Upper lobe of left lung (tissue), 4 donors: ENCODE results near the gene FBXO9.

ENCODE experiments used
- POLR2A ChIP-seq, 4 donors: fragments of 450-650 bp; IDR thresholded peaks; one replicate each; pipeline ENCODE4 v1.5.1; 2016 to 2017; ENCODE audit warnings: antibody characterized with exemption in 4 of 4, mild to moderate bottlenecking in 2 of 4
- TF ChIP-seq, protein P1 (sequence below), 6 experiments: fragments of 450-650 bp in 4 of 6; fragments of 200-600 bp in 2 of 6; sonication (generic) in 2 of 6; IDR thresholded peaks; one replicate each; pipeline ENCODE4 v1.5.1; 2016 to 2019; ENCODE audit warnings: antibody characterized with exemption in 6 of 6

DNA sequence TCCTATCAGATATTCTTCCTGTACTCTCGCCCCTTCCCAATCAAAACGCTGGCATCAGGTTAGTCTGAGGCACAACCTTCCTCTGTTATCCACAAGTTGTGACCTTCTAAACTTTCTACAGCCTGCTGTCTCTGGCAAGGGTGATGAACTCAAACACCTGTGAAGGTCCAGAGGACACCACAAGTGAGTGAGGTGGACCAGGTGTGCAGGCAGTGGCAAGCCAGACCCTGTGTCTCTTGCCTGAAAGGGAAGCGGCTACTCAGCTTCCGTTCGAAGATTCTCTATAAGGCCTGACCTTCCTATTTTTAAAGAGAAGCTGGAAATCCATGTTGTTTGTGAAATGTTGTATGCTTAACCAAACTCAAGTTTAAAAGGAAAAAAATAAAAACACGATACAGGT lies 46.7 kb downstream of the FBXO9 start:
- TF ChIP-seq, protein P1, sequence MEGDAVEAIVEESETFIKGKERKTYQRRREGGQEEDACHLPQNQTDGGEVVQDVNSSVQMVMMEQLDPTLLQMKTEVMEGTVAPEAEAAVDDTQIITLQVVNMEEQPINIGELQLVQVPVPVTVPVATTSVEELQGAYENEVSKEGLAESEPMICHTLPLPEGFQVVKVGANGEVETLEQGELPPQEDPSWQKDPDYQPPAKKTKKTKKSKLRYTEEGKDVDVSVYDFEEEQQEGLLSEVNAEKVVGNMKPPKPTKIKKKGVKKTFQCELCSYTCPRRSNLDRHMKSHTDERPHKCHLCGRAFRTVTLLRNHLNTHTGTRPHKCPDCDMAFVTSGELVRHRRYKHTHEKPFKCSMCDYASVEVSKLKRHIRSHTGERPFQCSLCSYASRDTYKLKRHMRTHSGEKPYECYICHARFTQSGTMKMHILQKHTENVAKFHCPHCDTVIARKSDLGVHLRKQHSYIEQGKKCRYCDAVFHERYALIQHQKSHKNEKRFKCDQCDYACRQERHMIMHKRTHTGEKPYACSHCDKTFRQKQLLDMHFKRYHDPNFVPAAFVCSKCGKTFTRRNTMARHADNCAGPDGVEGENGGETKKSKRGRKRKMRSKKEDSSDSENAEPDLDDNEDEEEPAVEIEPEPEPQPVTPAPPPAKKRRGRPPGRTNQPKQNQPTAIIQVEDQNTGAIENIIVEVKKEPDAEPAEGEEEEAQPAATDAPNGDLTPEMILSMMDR (IDR thresholded peaks at IDR 0.05): no peak
- TF ChIP-seq POLR2A (IDR thresholded peaks at IDR 0.05): no peak
